ENCODE measurements around the gene THOC6.

- TF ChIP-seq EZH2 (optimal IDR thresholded peaks at IDR 0.05; ENCODE audit: low read depth, low read length), result no peak
- TF ChIP-seq, protein P1, sequence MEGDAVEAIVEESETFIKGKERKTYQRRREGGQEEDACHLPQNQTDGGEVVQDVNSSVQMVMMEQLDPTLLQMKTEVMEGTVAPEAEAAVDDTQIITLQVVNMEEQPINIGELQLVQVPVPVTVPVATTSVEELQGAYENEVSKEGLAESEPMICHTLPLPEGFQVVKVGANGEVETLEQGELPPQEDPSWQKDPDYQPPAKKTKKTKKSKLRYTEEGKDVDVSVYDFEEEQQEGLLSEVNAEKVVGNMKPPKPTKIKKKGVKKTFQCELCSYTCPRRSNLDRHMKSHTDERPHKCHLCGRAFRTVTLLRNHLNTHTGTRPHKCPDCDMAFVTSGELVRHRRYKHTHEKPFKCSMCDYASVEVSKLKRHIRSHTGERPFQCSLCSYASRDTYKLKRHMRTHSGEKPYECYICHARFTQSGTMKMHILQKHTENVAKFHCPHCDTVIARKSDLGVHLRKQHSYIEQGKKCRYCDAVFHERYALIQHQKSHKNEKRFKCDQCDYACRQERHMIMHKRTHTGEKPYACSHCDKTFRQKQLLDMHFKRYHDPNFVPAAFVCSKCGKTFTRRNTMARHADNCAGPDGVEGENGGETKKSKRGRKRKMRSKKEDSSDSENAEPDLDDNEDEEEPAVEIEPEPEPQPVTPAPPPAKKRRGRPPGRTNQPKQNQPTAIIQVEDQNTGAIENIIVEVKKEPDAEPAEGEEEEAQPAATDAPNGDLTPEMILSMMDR (IDR thresholded peaks at IDR 0.05; ENCODE audit: low read length), result no peak
- no peak for TF ChIP-seq EZH2phosphoT487 (IDR thresholded peaks at IDR 0.05; ENCODE audit: low read length)
These were observed 36.0 kb upstream of the THOC6 start for GRCh38 chr16:2987833-2988232.
